Activated T-cell treated with anti-CD3 and anti-CD28 coated beads for 24 hours (primary cell): Measurements from ENCODE around the gene MED8.

ENCODE experiments used
- DNase-seq: peaks from one replicate; pipeline ENCODE4 v3.0.0-alpha.2; 2020; ENCODE audit warnings: low read depth

Gene MED8

GRCh38 chr1:43334453-43335205 is 55.0 kb downstream of the MED8 start:
- no peak for DNase-seq
